HG03575 (cell line): ENCODE measurements around the gene SEZ6L.

Experiments used
- ATAC-seq: cut with Tn5 transposase; IDR thresholded peaks from one replicate; pipeline ENCODE4 v1.9.1; 2021; ENCODE audit not compliant: unreplicated experiment, insufficient number of reproducible peaks, low FRiP score; ENCODE audit errors: extremely low read depth

Gene SEZ6L

GRCh38 chr22:26360169-26360885 lies 191.1 kb downstream of the SEZ6L start:
- ATAC-seq, result no peak

GRCh38 chr22:26362471-26362870 lies 193.2 kb downstream of the SEZ6L start:
- no peak for ATAC-seq

- ATAC-seq, result no peak
Measured at GRCh38 chr22:26364066-26365015, 195.1 kb downstream of the SEZ6L start.

- ATAC-seq, result no peak
Measured at GRCh38 chr22:26367402-26368245, 198.4 kb downstream of the SEZ6L start.

- ATAC-seq, result no peak
Measured at GRCh38 chr22:26372890-26373289, 203.6 kb downstream of the SEZ6L start.

GRCh38 chr22:26374391-26375026 lies 205.2 kb downstream of the SEZ6L start:
- no peak for ATAC-seq

- no peak for ATAC-seq
Measured at GRCh38 chr22:26377170-26377830, 208.0 kb downstream of the SEZ6L start.

GRCh38 chr22:26380072-26380830 lies 211.0 kb downstream of the SEZ6L start:
- no peak for ATAC-seq

- no peak for ATAC-seq
Measured at GRCh38 chr22:26382782-26383181, 213.5 kb downstream of the SEZ6L start.

GRCh38 chr22:26383968-26384556 lies 214.8 kb downstream of the SEZ6L start:
- no peak for ATAC-seq

- ATAC-seq, result no peak
Measured at GRCh38 chr22:26385164-26385563, 215.9 kb downstream of the SEZ6L start.

- ATAC-seq, result no peak
Measured at GRCh38 chr22:26389125-26389524, 219.9 kb downstream of the SEZ6L start.

- no peak for ATAC-seq
Measured at GRCh38 chr22:26391091-26391490, 221.8 kb downstream of the SEZ6L start.

- no peak for ATAC-seq
Measured at GRCh38 chr22:26391623-26392022, 222.4 kb downstream of the SEZ6L start.

- ATAC-seq, result no peak
Measured at GRCh38 chr22:26393929-26394328, 224.7 kb downstream of the SEZ6L start.

- no peak for ATAC-seq
Measured at GRCh38 chr22:26394777-26395176, 225.5 kb downstream of the SEZ6L start.

GRCh38 chr22:26395926-26396325 lies 226.7 kb downstream of the SEZ6L start:
- no peak for ATAC-seq
